CMK (cell line): ENCODE measurements around the gene KCNQ1.

Source experiments
- DNase-seq: peaks from one replicate; pipeline ENCODE4 v3.0.0-alpha.2; 2010; ENCODE audit warnings: low read depth

KCNQ1 gene

GRCh38 chr11:2686360-2687222 is 241.8 kb downstream of the KCNQ1 start:
- no peak for DNase-seq

- no peak for DNase-seq
Observed at GRCh38 chr11:2687223-2687530, 242.4 kb downstream of the KCNQ1 start.

DNA sequence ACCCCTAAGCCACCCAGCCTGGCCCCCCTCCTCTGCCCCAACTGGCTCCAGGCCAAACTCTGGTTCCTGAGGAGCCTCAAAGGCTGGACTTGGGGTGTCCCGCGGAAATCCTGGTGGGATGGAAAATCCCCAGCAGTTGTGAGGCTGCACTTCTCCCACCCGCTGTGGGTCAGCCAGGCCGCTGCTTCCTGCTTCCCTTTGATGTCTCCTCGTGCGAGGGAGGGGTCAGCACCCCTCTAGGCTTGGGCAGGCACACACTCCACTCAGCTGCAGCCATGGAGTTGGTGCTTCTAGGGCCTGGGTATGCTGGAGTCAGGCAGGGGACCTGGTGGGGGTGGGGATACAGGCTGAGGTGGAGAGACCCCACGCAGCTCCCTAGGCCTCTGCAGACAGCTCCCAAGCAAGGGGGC is 243.0 kb downstream of the KCNQ1 start:
- no peak for DNase-seq

- no peak for DNase-seq
Observed at GRCh38 chr11:2688381-2689231, 243.8 kb downstream of the KCNQ1 start.

GRCh38 chr11:2689651-2690575 is 245.1 kb downstream of the KCNQ1 start:
- no peak for DNase-seq

GRCh38 chr11:2690596-2691354 is 246.0 kb downstream of the KCNQ1 start:
- no peak for DNase-seq

GRCh38 chr11:2691355-2691761 is 246.6 kb downstream of the KCNQ1 start:
- no peak for DNase-seq

GRCh38 chr11:2691991-2692875 is 247.4 kb downstream of the KCNQ1 start:
- no peak for DNase-seq

DNA sequence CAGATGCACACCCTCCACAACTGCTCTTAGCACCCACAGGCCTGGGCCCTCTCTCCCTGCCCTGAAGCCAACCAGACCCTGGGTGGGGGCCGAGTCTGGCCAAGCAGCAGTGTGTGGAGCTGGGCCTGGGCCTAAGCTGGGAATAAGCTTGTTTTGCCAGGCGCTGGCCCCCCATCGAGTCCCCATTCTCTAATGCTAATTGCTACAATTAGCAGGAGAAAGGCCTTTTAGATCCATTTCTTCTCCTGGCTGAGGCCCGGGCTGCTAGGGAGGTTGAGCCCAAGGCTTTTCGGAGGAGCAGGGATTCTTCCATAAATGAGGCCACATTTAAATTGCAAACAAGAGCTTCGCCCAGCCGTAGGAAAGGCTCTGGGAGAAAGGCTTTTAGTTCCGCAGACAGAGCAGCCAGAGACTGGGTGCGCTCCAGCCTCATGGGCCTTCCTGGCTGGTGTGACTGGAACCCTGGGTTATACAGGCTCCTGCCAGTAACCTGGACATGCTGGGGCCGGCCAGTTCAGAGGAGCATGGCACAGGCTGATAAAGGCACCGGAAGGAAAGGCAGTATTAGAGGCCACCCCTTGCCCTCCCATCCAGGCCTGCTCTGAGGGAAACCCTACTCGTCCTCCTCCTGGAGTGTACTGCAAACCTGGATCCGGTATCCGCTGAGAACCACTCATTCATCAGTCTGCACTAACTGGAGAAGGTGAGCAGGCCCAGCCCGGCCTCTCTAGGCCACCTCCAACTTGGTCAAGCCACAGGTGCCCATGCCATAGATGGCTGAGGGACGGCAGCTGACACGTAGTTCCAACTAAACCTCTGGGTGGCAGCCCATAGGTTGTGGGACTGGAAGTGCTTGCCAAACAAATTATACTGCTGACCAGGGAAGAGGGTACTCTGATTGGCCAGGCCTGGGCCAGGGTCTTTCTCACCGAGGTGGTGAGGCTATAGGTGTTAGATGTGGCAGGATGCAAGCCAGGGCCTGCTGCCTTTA is 248.8 kb downstream of the KCNQ1 start:
- no peak for DNase-seq

- DNase-seq, result no peak
Observed at GRCh38 chr11:2694495-2694894, 249.7 kb downstream of the KCNQ1 start.

DNA sequence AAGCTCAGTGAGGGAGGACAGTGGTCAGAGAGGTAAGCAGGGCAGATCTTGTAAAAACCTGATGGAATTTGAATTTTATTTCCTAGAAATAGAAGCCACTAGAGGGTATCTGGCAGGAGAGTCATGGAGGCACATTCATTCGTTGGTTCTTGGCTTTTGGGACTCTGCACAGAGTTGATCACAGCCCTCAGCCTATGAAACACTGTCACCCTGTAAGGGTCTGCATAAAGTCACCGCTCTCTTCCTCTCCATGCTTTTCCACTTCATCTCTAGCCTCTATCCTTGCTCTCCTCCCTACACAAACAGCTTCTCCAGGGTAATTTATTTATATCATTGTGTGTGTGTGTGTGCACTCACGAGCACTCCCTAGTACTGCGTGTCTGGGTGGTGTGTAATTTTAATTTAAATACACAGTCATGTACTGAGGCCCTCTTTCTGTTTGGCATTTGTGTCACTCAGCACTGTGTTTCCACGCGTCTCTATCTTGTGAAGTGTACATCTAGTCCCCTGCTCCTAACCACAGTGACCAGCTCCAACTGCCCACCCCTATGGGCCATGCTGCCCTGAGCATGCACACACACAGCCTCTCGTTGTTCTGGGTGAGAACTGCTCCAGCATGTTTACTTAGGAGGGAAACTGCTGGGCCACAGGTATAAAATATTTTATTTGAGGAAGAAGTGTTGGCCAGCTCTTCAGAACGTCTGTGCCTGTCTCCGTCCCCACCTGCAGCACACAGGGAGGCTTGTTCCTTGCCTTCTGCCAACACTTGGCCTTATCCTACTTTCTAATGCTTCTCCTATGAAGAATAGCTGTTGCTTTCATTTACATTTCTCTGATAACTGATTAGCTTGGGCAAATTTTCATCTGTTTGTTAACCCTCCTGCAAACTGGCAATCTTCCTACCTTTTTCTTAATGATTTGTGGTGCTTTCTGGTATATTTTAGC is 250.5 kb downstream of the KCNQ1 start:
- no peak for DNase-seq

DNA sequence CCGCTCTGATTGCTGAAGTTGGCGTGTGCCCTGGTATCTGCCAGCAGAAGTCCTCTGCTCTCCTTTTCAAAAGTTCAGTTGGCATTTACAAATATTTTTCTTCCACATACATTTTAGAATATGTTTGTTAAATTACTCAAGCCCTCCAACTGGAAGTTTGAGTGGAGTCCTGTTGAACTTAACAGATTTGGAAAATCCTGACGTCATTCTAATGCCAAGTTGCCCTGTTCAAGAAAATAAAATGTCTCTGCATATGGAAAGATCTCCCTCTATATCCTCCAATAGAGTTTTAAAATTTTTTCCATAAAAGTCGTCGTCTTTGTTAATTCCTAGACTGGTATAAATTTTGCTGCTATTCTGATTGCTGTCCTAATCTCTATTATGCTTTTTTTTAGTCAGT is 251.6 kb downstream of the KCNQ1 start:
- DNase-seq, result no peak

DNA sequence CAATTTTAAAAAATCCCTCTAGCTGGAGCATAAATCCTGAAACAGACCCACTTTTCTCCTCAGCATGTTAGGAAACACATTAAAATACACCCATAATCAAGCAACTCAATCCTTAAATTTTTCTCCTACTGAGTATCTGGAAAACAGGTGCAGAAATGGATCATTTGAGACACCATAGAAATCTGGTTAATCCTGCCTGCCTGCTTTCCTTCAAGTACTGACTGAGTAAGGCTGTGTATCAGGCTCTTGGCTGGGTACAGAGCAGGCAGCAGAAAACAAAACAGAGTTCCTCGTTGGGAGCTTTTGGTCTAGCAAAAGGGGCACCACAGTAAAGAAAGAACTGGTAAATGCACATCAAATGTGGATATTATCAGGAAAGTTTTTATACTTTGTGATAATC is 253.1 kb downstream of the KCNQ1 start:
- DNase-seq, result no peak

GRCh38 chr11:2698386-2699184 is 253.8 kb downstream of the KCNQ1 start:
- no peak for DNase-seq

DNA sequence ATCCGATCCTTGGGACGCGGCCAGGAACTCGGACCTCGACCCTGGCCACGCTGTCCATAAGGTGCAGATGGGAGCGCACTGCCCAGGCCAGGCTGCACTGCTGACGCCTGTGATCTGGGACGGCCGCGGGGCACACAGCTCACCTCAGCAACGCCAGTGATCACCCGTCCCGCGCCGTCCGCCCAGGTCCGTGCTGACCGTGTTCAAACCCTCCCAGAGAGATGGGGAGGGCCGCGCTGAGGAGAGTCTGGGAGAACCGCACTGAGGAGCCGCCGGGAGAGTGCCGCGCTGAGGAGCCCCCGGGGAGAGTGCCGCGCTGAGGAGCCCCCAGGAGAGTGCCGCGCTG is 254.3 kb downstream of the KCNQ1 start:
- no peak for DNase-seq

DNA sequence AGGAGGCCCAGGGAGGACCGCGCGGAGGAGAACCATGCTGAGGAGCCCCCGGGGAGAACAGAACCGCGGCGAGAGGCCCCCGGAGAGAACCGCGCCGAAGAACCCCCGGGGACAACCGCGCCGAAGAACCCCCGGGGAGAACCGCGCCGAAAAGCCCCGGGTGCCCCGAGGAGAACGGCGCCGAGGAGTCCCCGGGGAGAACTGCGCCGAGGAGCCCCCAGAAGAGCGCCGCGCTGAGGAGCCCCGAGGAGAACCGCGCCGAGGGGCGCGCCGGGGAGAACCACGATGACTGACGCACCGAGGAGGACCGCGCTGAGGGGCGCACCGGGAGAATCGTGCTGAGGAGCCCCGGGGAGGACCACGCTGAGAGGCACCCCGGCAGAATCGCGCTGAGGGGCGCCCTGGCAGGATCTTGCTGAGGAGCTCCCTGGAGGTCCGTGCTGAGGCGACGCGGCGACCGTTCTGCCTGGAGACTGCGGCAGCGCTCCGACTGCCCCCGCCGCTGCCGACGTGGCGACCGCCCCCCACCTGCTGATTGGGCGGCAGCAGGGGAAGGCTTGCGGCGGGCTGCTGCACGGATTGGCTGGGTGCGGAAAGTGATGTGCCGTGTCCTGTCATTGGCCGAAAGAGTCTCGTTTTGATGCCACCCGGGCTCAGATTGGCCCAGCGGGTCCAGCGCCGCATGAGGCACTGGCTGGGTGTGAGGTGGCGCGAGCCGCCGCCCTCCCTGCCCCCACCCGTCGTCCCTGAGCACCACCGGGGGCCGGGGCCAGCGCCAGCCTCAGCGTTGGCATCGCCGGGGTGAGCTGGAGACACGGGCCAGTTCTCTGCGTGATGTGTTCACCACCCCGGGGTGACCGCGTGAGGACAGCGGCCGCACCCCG is 255.0 kb downstream of the KCNQ1 start, which contains the start of gene KCNQ1OT1:
Gene KCNQ1OT1, minus strand, starts transcription at position 464 of the 884 bp plus-strand sequence.
- DNase-seq, result peak; percentile 82
